ENCODE measurements around the gene DCT.

Gene DCT

GRCh38 chr13:94395860-94396259 lies 83.6 kb downstream of the DCT start:
- DNase-seq (ENCODE audit: low read depth), result no peak

- DNase-seq (ENCODE audit: low read depth), result no peak
Measured at GRCh38 chr13:94394723-94395122, 84.8 kb downstream of the DCT start.

GRCh38 chr13:94390881-94391280 lies 88.6 kb downstream of the DCT start:
- no peak for DNase-seq (ENCODE audit: low read depth)

GRCh38 chr13:94389604-94390351 lies 89.7 kb downstream of the DCT start:
- peak; percentile 70 for DNase-seq (ENCODE audit: low read depth)

- no peak for DNase-seq (ENCODE audit: low read depth)
Measured at GRCh38 chr13:94387047-94387446, 92.4 kb downstream of the DCT start.
